ENCODE data around the gene TNFRSF19. TPM values are rescaled to one million over a fixed set of nuclear protein-coding genes. Genes with fewer than 3 reads are reported as not detected.

TNFRSF19 gene
- total and polyA plus RNA-seq, 3 donors from 2014 or later: 5.7 to 8.4 (median 6.2) TPM

- Histone ChIP-seq H3K4me3 (no peak overlapping the region), H3K27ac (no peak overlapping the region), H3K27me3 (no peaks in the 10 kb centered on the region), H3K4me1 (no peaks in the 10 kb centered on the region), H3K9me3 (no peaks in the 10 kb centered on the region), H3K36me3 (ENCODE audit: low read depth, missing control alignments) (no peaks in the 10 kb centered on the region)
- DNase-seq: no peak
- no peak for TF ChIP-seq CTCF (IDR thresholded peaks at IDR 0.05)
- no peak for TF ChIP-seq POLR2A (IDR thresholded peaks at IDR 0.05)
- intact Hi-C loops (cut with DNase I; ENCODE audit: low total_unique reads): no loop called here
- 82 to 93% methylated on average over 8 of the region's 8 CpGs for WGBS, 2 donors
Measured at GRCh38 chr13:23620613-23621315, 50.6 kb downstream of the TNFRSF19 start.

GRCh38 chr13:23621316-23621645, 51.1 kb downstream of the TNFRSF19 start:
- H3K36me3 ChIP-seq (ENCODE audit: low read depth, missing control alignments): no peaks in the 10 kb centered on the region
- H3K4me3 ChIP-seq: no peak overlapping the region
- intact Hi-C loops (cut with DNase I; ENCODE audit: low total_unique reads): no loop called here
- no peak for DNase-seq
- 38 to 54% methylated on average over 2 of the region's 2 CpGs for WGBS, 2 donors
- no peak for TF ChIP-seq CTCF (IDR thresholded peaks at IDR 0.05)
- no peak for TF ChIP-seq POLR2A (IDR thresholded peaks at IDR 0.05)
- no peaks in the 10 kb centered on the region for H3K27me3 ChIP-seq
- H3K27ac ChIP-seq: no peak overlapping the region
- H3K9me3 ChIP-seq: no peaks in the 10 kb centered on the region
- H3K4me1 ChIP-seq: peaks cover under 1% of the 10 kb centered on the region

- Histone ChIP-seq H3K4me3 (no peak overlapping the region), H3K36me3 (ENCODE audit: low read depth, missing control alignments) (no peaks in the 10 kb centered on the region), H3K27me3 (no peaks in the 10 kb centered on the region), H3K27ac (no peak overlapping the region), H3K4me1 (peaks cover 16% of the 10 kb centered on the region), H3K9me3 (no peaks in the 10 kb centered on the region)
- intact Hi-C loops (cut with DNase I; ENCODE audit: low total_unique reads): no loop called here
- TF ChIP-seq POLR2A (IDR thresholded peaks at IDR 0.05) (no peak), CTCF (IDR thresholded peaks at IDR 0.05) (no peak)
- WGBS, 2 donors: 85 to 90% methylated on average over 3 of the region's 3 CpGs
- no peak for DNase-seq
Measured at GRCh38 chr13:23622985-23623384, 52.8 kb downstream of the TNFRSF19 start.

- Histone ChIP-seq H3K27ac (no peak overlapping the region), H3K27me3 (no peaks in the 10 kb centered on the region), H3K4me3 (no peak overlapping the region), H3K4me1 (peaks cover 21% of the 10 kb centered on the region), H3K9me3 (no peaks in the 10 kb centered on the region), H3K36me3 (ENCODE audit: low read depth, missing control alignments) (no peaks in the 10 kb centered on the region)
- WGBS, 2 donors: 88 to 95% methylated on average over 3 of the region's 3 CpGs
- intact Hi-C loops (cut with DNase I; ENCODE audit: low total_unique reads): no loop called here
- TF ChIP-seq POLR2A (IDR thresholded peaks at IDR 0.05) (no peak), CTCF (IDR thresholded peaks at IDR 0.05) (no peak)
- DNase-seq: no peak
Measured at GRCh38 chr13:23623394-23623793, 53.2 kb downstream of the TNFRSF19 start.

GRCh38 chr13:23626700-23627099, 56.5 kb downstream of the TNFRSF19 start:
- intact Hi-C loops (cut with DNase I; ENCODE audit: low total_unique reads): no loop called here
- no peaks in the 10 kb centered on the region for H3K36me3 ChIP-seq (ENCODE audit: low read depth, missing control alignments)
- TF ChIP-seq POLR2A (IDR thresholded peaks at IDR 0.05) (no peak), CTCF (IDR thresholded peaks at IDR 0.05) (no peak)
- H3K27me3 ChIP-seq: no peaks in the 10 kb centered on the region
- peak; percentile 65 for DNase-seq
- H3K27ac ChIP-seq: peak overlapping the region; percentile 73 to 85
- peaks cover 52% of the 10 kb centered on the region for H3K4me1 ChIP-seq
- 43 to 48% methylated on average over 8 of the region's 8 CpGs for WGBS, 2 donors
- no peaks in the 10 kb centered on the region for H3K9me3 ChIP-seq
- no peak overlapping the region for H3K4me3 ChIP-seq

Data from testis (tissue), 3 donors.